H1 (cell line): ENCODE data around the gene SIX1. TPM values are rescaled to one million over a fixed set of nuclear protein-coding genes. Genes with fewer than 3 reads are reported as not detected.

Source experiments
- CTCF ChIA-PET: fragments of 300-600 bp; sonication (Branson Sonifier 250); formaldehyde crosslinking; loops from one replicate; lab custom pipeline; 2021; ENCODE audit not compliant: partially characterized antibody; lab: Charles Lee
- POLR2A ChIA-PET: fragments of 300-600 bp; sonication (Branson Sonifier 250); formaldehyde crosslinking; loops from one replicate; lab custom pipeline; 2021; ENCODE audit warnings: inconsistent platforms; ENCODE audit not compliant: partially characterized antibody; lab: Charles Lee
- DNase-seq, 2 experiments: peaks; one replicate each; pipeline versions ENCODE4 v3.0.0 to v3.0.0-alpha.2; 2010 to 2022; ENCODE audit warnings: low spot score in 2 of 2, low read depth in 1 of 2, mixed read lengths in 1 of 2
- FAIRE-seq: peaks from 2 replicates; lab custom pipeline; 2011; peaks lifted over from hg19 to GRCh38; lab: Jason Lieb, UNC
- H2AFZ ChIP-seq: 2 replicates; pipeline ENCODE4 v1.8.1; 2012; ENCODE audit warnings: low read length, inconsistent platforms
- H2AK5ac ChIP-seq: 2 replicates; pipeline ENCODE4 v1.6.1; 2013; ENCODE audit warnings: low read depth, low read length
- H2BK120ac ChIP-seq: replicated peaks from 2 replicates; pipeline ENCODE3; 2013; ENCODE audit warnings: low read depth, low read length, inconsistent platforms
- H2BK12ac ChIP-seq: 2 replicates; pipeline ENCODE4 v1.6.1; 2013; ENCODE audit warnings: low read depth, low read length
- H2BK15ac ChIP-seq: 2 replicates; pipeline ENCODE4 v1.6.1; 2013; ENCODE audit warnings: low read length
- H2BK20ac ChIP-seq: 2 replicates; pipeline ENCODE4 v1.6.1; 2013; ENCODE audit warnings: low read length
- H2BK5ac ChIP-seq: 2 replicates; pipeline ENCODE4 v1.6.1; 2013; ENCODE audit warnings: low read depth, low read length
- H3K14ac ChIP-seq: 2 replicates; pipeline ENCODE4 v1.6.1; 2013; ENCODE audit warnings: inconsistent platforms; ENCODE audit not compliant: insufficient read length
- H3K18ac ChIP-seq: 2 replicates; pipeline ENCODE4 v1.6.1; 2013; ENCODE audit warnings: low read length; ENCODE audit errors: extremely low read depth
- H3K23ac ChIP-seq: 2 replicates; pipeline ENCODE4 v1.6.1; 2013; ENCODE audit warnings: inconsistent platforms; ENCODE audit not compliant: insufficient read length
- H3K23me2 ChIP-seq: 2 replicates; pipeline ENCODE4 v1.6.1; 2013; ENCODE audit warnings: low read depth, low read length
- H3K27ac ChIP-seq: 2 replicates; pipeline ENCODE4 v1.6.1; 2011; ENCODE audit warnings: low read depth, low read length, inconsistent platforms
- H3K27me3 ChIP-seq, 4 experiments: replicated peaks in 1 of 4; 1 replicate in 1 of 4; 2 replicates in 3 of 4; pipeline versions ENCODE4 v1.6.1 to v1.8.1; 2011 to 2013; ENCODE audit warnings: low read length in 3 of 4, mild to moderate bottlenecking in 3 of 4, inconsistent platforms in 2 of 4, mixed read lengths in 2 of 4, moderate library complexity in 1 of 4; ENCODE audit not compliant: control insufficient read depth in 3 of 4, insufficient read depth in 3 of 4; ENCODE audit errors: extremely low read depth in 1 of 4
- H3K36me3 ChIP-seq, 4 experiments: 2 replicates each; pipeline versions ENCODE4 v1.6.1 to v1.8.1; 2011 to 2013; ENCODE audit warnings: mild to moderate bottlenecking in 4 of 4, low read length in 3 of 4, moderate library complexity in 2 of 4, control low read depth in 1 of 4, inconsistent platforms in 1 of 4; ENCODE audit not compliant: insufficient read depth in 4 of 4, control insufficient read depth in 2 of 4
- H3K4ac ChIP-seq: replicated peaks from 2 replicates; pipeline ENCODE3; 2013; ENCODE audit warnings: low read length, low read depth, mixed read lengths, inconsistent platforms; ENCODE audit not compliant: insufficient read length
- H3K4me1 ChIP-seq, 4 experiments: replicated peaks in 1 of 4; 1 replicate in 1 of 4; 2 replicates in 3 of 4; pipeline versions ENCODE4 v1.6.1 to v1.8.1; 2011 to 2013; ENCODE audit warnings: low read length in 3 of 4, inconsistent platforms in 2 of 4, mixed read lengths in 1 of 4; ENCODE audit not compliant: insufficient read depth in 4 of 4, control insufficient read depth in 3 of 4
- H3K4me2 ChIP-seq, 2 experiments: 2 replicates each; pipeline versions ENCODE4 v1.6.1 to v1.8.1; 2011 to 2013; ENCODE audit warnings: low read depth in 2 of 2, low read length in 2 of 2, control low read depth in 1 of 2, inconsistent platforms in 1 of 2, mild to moderate bottlenecking in 1 of 2; ENCODE audit not compliant: insufficient read depth in 1 of 2
- H3K4me3 ChIP-seq, 4 experiments: fragments of 200-600, 300-600 bp in 1 of 4; sonication (generic), shearing (Covaris generic), sonication (Bioruptor Twin) in 1 of 4; 2 replicates each; pipeline versions ENCODE4 v1.5.1 to v1.8.1; 2011 to 2016; ENCODE audit warnings: low read length in 4 of 4, low read depth in 3 of 4, control low read depth in 2 of 4, inconsistent platforms in 2 of 4, mild to moderate bottlenecking in 2 of 4, mixed read lengths in 1 of 4, moderate library complexity in 1 of 4; ENCODE audit not compliant: insufficient read depth in 2 of 4; ENCODE audit errors: extremely low read depth in 1 of 4
- H3K56ac ChIP-seq: replicated peaks from 2 replicates; pipeline ENCODE3; 2013; ENCODE audit warnings: low read depth, mild to moderate bottlenecking, mixed read lengths, low read length, inconsistent platforms; ENCODE audit not compliant: insufficient read length
- H3K79me1 ChIP-seq: 2 replicates; pipeline ENCODE4 v1.6.1; 2013; ENCODE audit warnings: low read depth, low read length, control low read depth
- H3K79me2 ChIP-seq, 2 experiments: 2 replicates each; pipeline versions ENCODE4 v1.6.1 to v1.8.1; 2012 to 2013; ENCODE audit warnings: low read length in 2 of 2, mild to moderate bottlenecking in 2 of 2, inconsistent platforms in 1 of 2; ENCODE audit not compliant: insufficient read depth in 2 of 2, control insufficient read depth in 1 of 2
- H3K9ac ChIP-seq, 4 experiments: replicated peaks in 1 of 4; 1 replicate in 1 of 4; 2 replicates in 3 of 4; pipeline versions ENCODE4 v1.6.1 to v1.8.1; 2011 to 2013; ENCODE audit warnings: low read depth in 3 of 4, low read length in 3 of 4, control low read depth in 2 of 4, mild to moderate bottlenecking in 2 of 4, moderate library complexity in 2 of 4, inconsistent platforms in 1 of 4; ENCODE audit errors: extremely low read depth in 1 of 4
- H3K9me3 ChIP-seq, 2 experiments: 2 replicates each; pipeline versions ENCODE4 v1.6.1 to v1.8.1; 2012 to 2013; ENCODE audit warnings: mild to moderate bottlenecking in 2 of 2, moderate library complexity in 2 of 2, control low read depth in 1 of 2, inconsistent platforms in 1 of 2, low read depth in 1 of 2, low read length in 1 of 2, mixed read lengths in 1 of 2; ENCODE audit not compliant: insufficient read depth in 2 of 2
- H4K20me1 ChIP-seq, 2 experiments: replicated peaks in 1 of 2; 2 replicates each; pipeline versions ENCODE3 to v1.8.1; 2011 to 2013; ENCODE audit warnings: inconsistent platforms in 2 of 2, low read length in 2 of 2, mild to moderate bottlenecking in 1 of 2; ENCODE audit not compliant: insufficient read depth in 2 of 2, control insufficient read depth in 1 of 2
- H4K5ac ChIP-seq: 2 replicates; pipeline ENCODE4 v1.6.1; 2013; ENCODE audit warnings: low read length, low read depth, mixed read lengths, inconsistent platforms; ENCODE audit not compliant: insufficient read length
- H4K8ac ChIP-seq: 2 replicates; pipeline ENCODE4 v1.8.0; 2013; ENCODE audit warnings: mild to moderate bottlenecking, moderate library complexity, low read length, inconsistent platforms; ENCODE audit not compliant: insufficient read depth; ENCODE audit errors: extremely low read depth
- H4K91ac ChIP-seq: replicated peaks from 2 replicates; pipeline ENCODE3; 2013; ENCODE audit warnings: low read length, mixed read lengths, inconsistent platforms; ENCODE audit not compliant: insufficient read length
- MAFK ChIP-seq: IDR thresholded peaks from 2 replicates; pipeline ENCODE4 v1.6.1; 2012; ENCODE audit warnings: low read depth, mild to moderate bottlenecking, improper control_type of control experiment, low read length
- RAD21 ChIP-seq, 2 experiments: IDR thresholded peaks in 1 of 2; conservative IDR thresholded peaks in 1 of 2; 2 replicates each; pipeline ENCODE4 v1.6.1; 2011; ENCODE audit warnings: low read depth in 2 of 2, low read length in 2 of 2, improper control_type of control experiment in 1 of 2, inconsistent platforms in 1 of 2, mild to moderate bottlenecking in 1 of 2, moderate library complexity in 1 of 2
- SIN3A ChIP-seq, 2 experiments: IDR thresholded peaks in 1 of 2; conservative IDR thresholded peaks in 1 of 2; 2 replicates each; pipeline ENCODE4 v1.6.1; 2011 to 2012; ENCODE audit warnings: low read length in 2 of 2, improper control_type of control experiment in 1 of 2, low read depth in 1 of 2, mild to moderate bottlenecking in 1 of 2
- WGBS, 2 experiments: shearing (Covaris generic) in 1 of 2; methylation state at CpG; one replicate each; pipeline versions ENCODE4 v1.1.6 to v1.1.7; 2013 to 2015; ENCODE audit warnings: low lambda C conversion rate in 2 of 2, mixed read lengths in 2 of 2, inconsistent platforms in 1 of 2, low coverage in 1 of 2, missing lambda C conversion rate in 1 of 2; ENCODE audit not compliant: insufficient replicate concordance in 2 of 2, insufficient coverage in 1 of 2, insufficient read length in 1 of 2; ENCODE audit errors: extremely low coverage in 1 of 2, missing lambda C conversion rate in 1 of 2; 5-methylcytosine and 5-hydroxymethylcytosine counted together
- polyA plus RNA-seq, 7 experiments: library from polyadenylated mRNA; depleted of rRNA in 3 of 7; stranded (reverse) in 5 of 7; unstranded in 2 of 7; fragments of >200 nt in 5 of 7; fragments of 200-250 nt in 2 of 7; gene quantifications; 1 replicate in 5 of 7; 2 replicates in 1 of 7; 4 replicates in 1 of 7; pipeline versions ENCODE4 v1.2.1 to v1.2.3, GENCODE V29; 2011 to 2013; ENCODE audit warnings: missing spikeins in 2 of 7, mixed read lengths in 2 of 7
- total RNA-seq: library from RNA; stranded (reverse); fragmentation: NEBNext Ultra II Directional; extraction: Animal tissue kit (Norgen Biotek cat#: 25700); gene quantifications from 2 replicates; pipeline ENCODE4 v1.2.1, GENCODE V29; 2021
- TF ChIP-seq, protein P1 (sequence below): IDR thresholded peaks from 2 replicates; pipeline ENCODE4 v1.6.1; 2012; ENCODE audit warnings: inconsistent platforms

SIX1 gene
- total and polyA plus RNA-seq, 2 of the 8 experiments (the other 6 are each of a cell fraction or from before 2014, with no cell fraction given): 0.03 to 0.69 TPM

DNA sequence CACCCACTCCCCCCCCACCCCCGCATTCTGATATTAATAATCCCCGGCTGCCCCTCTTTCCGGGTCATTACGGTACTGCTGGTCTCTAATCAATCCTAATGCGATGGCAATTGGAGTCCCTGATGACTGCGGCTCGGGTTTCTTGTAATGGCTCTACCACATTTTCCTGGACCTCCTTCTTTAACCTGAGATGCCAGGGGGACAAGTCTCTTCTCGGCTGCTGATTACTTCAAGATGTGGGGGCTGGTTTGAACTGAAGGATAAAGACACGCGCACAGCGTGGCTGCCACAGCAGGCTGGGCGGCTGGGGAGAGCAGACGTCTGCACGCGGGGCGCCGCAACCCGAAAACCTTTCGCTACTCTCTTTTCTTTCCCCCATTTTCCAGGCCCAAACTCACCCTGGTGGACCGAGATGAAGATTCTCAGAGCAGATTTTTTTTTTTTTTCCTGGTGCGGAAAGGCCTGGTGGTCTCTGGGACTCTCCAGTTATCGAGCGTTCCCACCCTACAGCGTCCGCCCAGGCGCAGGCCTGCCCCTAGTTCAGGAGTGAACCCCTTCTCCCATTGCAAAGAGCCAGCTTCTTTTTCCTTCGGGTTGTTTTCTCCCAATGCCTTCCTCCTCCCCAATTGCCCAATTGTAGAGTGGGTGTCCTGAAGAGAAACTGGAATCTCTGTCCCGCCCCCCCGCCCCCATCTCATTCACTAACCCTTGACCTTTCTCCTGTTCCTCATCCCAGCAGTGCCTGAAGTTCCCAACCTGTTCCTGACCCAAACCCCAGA is 6.0 kb upstream of the SIX1 start:
- 1% methylated on average over 27 of the region's 29 CpGs; no CpG with 5 or more reads in 1 of the 2 experiments for WGBS, 2 experiments
- Histone ChIP-seq H3K9me3 (no peaks in the 10 kb centered on the region), H3K79me2 (no peaks in the 10 kb centered on the region), H3K36me3 (no peaks in the 10 kb centered on the region; a peak in 1 of 8 replicates), H4K5ac (no peak overlapping the region), H2BK5ac (no peak overlapping the region), H2AK5ac (no peak overlapping the region), H3K4me2 (peak overlapping the region; percentile 76 to 84), H3K23ac (no peak overlapping the region), H2BK15ac (peak overlapping the region; percentile 53; the same call in 1 of the 2 replicates), H3K79me1 (no peaks in the 10 kb centered on the region), H2BK120ac (no peak overlapping the region), H3K14ac (no peak overlapping the region), H3K18ac (0 out of 2 replicates have a peak overlapping the region, but pooled peaks have one; percentile 1), H4K20me1 (peaks cover 2 to 17% of the 10 kb centered on the region in 2 experiments), H3K56ac (no peak overlapping the region), H3K4me3 (peak overlapping the region; percentile 57 to 77 (median 64); a peak in 7 of 8 replicates), H3K9ac (no peak overlapping the region), H3K4ac (no peak overlapping the region), H2AFZ (no peak overlapping the region), H3K4me1 (peaks cover 11 to 28% (median 18%) of the 10 kb centered on the region in 4 experiments), H3K27ac (no peak overlapping the region), H2BK12ac (0 out of 2 replicates have a peak overlapping the region, but pooled peaks have one; percentile 27), H3K27me3 (peaks cover 72 to 95% (median 91%) of the 10 kb centered on the region in 4 experiments), H4K91ac (no peak overlapping the region), H4K8ac (no peak overlapping the region), H3K23me2 (peaks cover 21% of the 10 kb centered on the region), H2BK20ac (no peak overlapping the region)
- CTCF ChIA-PET: interaction anchor here (0.6 to 2.8 kb wide), 7 partner anchors 9 to 614 kb away, joined by 3 to 12 read pairs (median 3); no protein-coding TSS in a partner anchor
- FAIRE-seq: no peak
- peak in 1 of 2 experiments; percentile 63 for DNase-seq
- POLR2A ChIA-PET: interaction anchor here (1.0 to 5.3 kb wide), 7 partner anchors 9 to 452 kb away, joined by 3 to 55 read pairs (median 6); partner anchors contain the start of gene SIX4
- TF ChIP-seq RAD21 (IDR thresholded peaks at IDR 0.05 in 1 of 2, conservative IDR thresholded peaks at IDR 0.05 in 1 of 2; ENCODE audit: low read depth in 2 of 2, low read length in 2 of 2) (0 out of 4 replicates have a peak, but pooled peaks of 1 of the 2 experiments have one; percentile 2), MAFK (peak; percentile 46; the same call in 1 of the 2 replicates), SIN3A (conservative IDR thresholded peaks at IDR 0.05 in 1 of 2, IDR thresholded peaks at IDR 0.05 in 1 of 2; ENCODE audit: low read depth in 1 of 2, low read length in 2 of 2) (no peak)
- TF ChIP-seq, protein P1, sequence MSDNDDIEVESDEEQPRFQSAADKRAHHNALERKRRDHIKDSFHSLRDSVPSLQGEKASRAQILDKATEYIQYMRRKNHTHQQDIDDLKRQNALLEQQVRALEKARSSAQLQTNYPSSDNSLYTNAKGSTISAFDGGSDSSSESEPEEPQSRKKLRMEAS: 0 out of 2 replicates have a peak, but pooled peaks have one; percentile 16
